H4 (cell line): ENCODE results near the gene STX7. TPM values are rescaled to one million over a fixed set of nuclear protein-coding genes. Genes with fewer than 3 reads are reported as not detected.

Experiments
- DNase-seq: peaks from one replicate; pipeline ENCODE4 v3.0.0-alpha.2; 2015; ENCODE audit warnings: low spot score
- total RNA-seq: library from RNA; depleted of rRNA; stranded (reverse); fragments of >200 nt; shearing (Covaris generic); gene quantifications from 2 replicates; pipeline ENCODE4 v1.2.3, GENCODE V29; 2014

Gene STX7
- total RNA-seq, 1 experiment from 2014 or later: 11.2 TPM

DNA sequence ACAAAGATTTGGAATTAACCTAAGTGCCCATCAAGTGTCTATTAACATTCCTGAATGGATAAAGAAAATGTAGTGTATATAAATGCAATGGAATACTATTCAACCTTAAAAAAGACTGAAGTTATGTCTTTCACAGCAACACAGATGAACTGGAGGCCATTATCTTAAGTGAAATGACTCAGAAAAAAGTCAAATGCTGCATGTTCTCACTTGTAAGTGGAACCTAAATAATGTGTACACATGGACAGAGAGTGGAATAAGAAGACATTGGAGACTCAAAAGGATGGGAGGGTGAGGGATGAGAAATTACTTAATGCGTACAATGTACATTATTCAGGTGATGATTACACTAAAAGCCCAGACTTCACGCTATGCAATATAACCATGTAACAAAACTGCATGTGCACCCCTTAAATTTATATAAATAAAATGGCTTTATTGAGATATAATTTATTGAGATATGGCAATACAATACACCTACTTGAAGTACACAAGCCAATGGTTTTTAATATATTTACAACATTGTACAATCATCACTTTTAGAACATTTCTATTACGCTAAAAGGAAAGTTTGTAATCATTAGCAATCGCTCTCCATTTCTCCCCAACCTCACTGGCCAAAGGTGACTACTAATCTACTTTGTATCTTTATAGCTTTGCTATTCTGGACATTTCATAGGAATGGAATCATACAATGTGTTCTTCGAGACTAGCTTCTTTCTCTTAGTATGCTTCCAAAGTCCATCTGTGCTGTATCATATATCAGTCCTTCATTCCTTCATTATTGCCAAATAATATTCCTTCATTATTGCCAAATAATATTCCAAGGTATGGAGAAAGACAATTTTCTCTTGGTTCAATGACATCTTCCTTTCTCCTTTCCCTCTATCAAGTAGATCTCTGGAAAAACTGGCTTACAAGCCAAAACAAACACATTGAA lies 5.8 kb downstream of the STX7 start:
- no peak for DNase-seq

DNA sequence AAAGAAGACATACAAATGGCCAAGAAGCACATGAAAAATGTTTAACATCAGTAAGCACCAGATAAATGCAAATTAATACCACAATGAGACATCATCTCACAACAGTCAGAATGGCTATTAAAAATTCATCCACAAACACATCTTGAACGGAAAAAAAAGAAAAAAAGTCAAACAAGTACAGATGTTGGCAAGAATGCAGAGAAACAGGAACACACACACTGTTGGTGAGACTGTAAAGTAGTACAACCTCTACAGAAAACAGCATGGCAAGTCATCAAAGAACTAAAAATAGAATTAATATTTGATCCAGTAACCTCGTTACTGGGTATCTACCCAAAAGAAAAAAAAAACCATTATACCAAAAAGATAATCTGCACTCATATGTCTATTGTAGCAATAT lies 6.5 kb downstream of the STX7 start:
- no peak for DNase-seq

DNA sequence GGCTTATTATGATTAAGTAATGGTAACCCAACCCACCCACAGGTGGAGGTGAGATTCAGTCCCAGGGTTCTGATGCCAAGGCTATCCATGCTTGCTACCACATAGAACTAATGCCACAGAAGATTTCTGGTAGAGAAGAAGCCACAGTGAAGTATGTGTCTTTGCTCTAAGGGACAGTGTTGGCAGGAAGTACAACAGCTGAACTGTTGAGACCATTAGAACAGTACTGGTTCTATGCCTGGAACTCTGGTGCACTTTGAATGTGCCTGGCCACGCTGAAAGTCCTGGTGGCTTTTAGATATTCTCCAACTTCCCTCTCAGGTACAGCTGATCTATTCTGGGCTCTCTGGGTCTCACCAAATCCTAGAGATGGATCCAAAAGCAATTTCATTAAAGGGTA lies 7.8 kb downstream of the STX7 start:
- DNase-seq: no peak

DNA sequence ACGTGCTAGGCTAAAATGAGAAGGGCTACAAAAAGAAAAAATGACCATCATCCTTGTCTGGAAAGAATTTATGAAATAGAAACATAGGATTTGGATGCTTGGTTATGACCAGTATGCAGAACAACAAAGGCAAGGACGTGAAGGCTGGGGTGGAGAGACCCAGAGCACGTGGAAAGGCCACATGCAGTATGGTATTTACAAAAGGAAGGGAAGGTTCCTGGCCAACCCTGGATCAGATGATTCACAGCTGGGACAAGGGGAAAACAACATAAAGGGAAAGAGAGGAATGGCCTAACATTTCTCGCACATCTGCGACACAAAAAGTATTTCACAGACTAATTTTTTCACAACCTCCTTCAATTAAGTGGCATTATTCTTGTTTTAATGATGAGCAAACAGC lies 8.2 kb downstream of the STX7 start:
- no peak for DNase-seq

DNA sequence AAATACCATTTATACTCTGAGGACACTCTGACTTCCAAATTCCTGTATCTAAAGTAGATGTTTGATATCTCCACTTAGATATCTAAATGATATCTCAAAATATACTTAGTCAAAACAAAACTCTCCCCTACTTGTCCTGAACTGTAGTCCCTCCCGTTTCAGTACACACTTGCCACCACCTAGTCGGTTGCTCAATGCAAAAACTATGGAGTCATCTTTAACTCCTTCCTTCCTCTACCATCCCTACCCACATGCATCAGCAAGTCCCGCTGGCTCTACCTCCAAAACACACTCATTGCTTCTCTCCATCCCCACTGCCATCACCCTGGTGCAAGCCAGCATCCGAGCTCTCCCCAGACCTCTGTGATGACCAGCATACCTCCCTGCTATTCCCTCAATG lies 13.2 kb downstream of the STX7 start:
- no peak for DNase-seq

DNA sequence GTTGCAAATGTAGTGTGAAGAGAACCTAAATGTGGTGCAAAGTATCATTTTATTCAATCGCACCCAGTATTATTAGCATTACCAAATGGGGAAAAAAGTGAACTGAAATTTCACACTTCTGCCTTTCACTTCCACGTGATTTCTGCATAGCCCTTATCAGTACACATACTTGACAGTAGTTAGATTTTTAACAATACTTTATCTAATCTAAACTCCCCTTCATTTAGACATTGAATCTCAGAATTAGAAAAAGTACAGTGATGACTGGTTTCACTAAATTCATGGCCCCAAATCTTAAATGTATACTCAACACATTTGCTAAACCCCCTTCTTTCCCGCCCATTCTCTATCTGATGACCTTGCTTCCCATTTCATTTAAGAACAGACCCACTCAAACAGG lies 14.3 kb downstream of the STX7 start:
- DNase-seq: no peak

DNA sequence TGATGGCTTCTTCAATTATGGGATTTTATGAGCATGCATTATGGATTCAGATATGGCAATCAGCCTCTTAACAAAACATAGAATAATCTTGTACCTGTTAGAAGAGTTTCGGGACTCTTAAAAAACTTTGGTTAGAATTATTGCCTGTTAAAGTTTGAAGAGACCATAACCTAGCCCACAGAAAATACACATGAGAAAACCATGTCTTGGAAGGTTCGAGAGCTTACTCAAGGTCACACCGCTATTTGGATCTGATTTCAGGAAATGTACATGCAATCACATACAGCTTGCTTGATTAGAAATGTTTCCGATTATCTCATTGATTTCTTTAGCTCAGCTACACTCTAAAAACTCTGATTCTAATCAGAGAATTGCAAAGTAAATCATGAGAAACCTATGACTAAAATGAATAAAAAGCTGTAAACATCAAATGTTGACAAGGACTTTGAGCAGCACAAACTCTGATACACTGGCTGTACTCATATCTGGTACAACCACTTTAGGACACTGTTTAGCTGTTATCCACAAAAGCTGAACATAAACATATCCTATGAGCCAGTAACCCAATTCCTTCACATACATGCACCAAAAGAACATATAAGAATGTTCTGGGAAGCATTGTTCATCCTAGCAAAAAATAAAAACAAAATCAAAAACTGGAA lies 16.3 kb downstream of the STX7 start:
- DNase-seq: no peak

DNA sequence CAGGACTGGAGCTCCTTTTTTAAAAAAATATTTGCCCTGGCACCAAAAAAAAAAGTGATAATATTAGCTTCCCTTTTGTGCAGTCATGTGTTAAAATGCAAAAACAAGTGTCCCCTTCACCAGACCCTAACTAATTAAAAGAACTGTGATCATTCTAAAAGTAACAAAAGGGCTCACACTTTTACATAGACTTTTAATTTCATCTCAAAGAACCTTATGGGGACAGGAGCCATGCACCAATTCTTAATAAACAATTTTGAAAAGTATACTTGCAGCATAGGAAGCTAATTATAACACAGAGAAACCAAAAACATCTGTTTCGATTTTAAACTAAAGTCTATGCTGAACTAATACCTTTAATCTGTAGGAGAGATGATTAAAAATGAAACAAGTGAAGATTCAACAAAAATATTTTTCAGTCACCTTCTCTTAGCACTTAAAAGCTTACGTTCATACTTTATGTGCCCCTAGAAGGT lies 17.3 kb downstream of the STX7 start:
- DNase-seq: no peak

DNA sequence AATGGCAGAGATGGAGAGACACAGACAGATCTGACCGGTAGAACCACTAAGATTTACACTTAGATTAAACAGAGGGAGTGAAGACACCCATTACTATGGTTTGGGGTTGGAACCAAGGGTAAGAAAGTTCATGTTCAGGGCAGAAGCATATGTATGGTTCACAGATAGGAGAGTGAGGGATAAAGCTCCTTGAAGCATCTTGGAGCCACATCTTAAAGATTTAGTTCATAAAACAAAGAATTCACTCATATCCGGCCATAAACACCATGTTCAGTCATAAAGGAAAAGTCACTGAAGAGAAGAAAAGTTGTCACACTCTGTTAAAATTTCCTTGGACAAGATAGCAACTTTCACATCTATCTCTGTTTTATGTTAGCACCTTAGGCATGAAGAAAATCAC lies 18.0 kb downstream of the STX7 start:
- DNase-seq: no peak

DNA sequence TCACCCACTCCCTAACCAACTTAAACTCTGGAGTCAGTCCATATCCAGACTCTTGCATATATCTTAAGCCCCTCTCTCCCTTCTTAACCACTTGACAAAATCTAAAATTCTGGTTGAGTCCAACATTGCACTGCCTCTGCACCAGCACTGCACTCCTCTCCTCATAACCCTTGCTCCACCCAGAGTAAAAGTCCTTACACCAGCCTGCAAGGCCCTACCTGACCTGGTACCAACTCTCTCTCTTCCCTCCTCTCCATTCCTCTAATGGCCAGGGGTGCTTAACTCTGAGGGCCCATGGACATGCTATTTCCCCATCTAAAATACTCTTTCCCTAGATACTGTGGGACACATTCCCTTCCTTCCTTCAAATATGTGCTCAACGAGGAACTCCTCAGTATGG lies 21.0 kb downstream of the STX7 start:
- DNase-seq: no peak

DNA sequence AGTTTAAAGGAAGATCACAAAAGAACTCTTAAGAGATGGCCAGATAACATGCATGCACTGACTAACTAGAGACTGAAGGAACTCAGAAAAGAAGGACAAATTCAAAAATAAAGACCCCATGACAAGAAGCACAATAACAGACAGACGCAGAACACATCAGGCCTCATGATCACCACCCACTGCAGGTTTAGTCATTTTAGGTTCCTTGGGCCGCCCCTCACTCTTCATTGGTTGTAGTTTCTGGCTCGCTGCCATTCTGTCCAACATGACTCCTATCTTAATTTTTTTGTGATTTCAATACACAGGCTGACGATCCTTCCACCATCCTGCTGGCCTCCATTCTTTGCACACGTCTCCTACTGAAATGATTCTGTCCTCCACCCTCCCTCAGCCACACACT lies 21.6 kb downstream of the STX7 start:
- no peak for DNase-seq

DNA sequence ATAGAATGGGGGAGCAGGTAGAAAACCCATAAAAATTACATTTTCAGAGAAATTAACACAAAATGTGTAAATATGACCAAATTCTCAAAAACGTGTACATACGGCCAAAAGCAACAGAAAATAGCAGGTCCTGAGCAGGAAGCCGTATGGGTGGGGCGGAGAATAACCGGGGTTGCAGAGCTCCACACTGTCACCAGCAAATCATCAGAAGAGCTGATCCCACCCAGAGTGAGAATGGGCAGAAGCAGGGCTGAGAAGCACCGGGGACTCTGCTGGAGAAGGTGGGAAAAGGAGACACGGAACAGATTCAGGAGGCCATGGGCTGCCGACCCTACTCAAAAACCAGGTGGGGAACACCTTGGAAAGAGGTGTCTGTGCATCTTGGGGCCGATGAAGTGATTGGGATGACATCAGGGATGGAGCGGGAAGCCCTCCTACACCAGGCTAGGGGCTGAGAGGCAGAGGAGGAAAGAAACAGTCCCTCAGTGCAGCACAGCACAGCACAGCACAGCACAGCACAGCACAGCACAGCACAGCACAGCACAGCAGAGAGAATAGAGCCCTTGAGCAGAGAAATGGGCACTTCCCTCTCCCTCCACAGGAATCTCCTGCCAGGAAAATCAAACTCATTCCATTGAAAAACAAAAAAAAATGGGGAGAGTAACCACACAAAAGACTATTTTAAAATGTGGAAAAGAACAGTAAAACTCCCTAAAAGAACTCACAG lies 22.3 kb downstream of the STX7 start:
- DNase-seq: no peak

DNA sequence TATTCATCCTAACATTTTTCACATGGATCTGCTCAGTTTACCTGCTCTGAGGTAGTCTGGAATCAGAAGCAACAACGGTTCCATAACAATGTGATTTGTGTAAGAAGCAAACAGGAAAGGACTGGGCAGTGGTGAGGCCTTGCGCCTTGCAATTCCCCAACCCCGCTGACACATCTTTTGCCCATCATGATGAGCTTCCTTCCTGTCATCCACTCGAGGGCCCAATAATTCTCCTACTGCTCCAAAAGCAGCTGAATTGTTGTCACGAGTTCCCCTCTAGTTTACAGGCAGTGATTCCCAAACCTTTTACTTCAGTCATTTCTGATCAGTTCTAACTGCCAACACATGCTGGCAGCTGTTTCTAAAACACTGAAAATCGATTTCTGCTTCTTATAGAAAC lies 22.9 kb downstream of the STX7 start:
- DNase-seq: no peak

DNA sequence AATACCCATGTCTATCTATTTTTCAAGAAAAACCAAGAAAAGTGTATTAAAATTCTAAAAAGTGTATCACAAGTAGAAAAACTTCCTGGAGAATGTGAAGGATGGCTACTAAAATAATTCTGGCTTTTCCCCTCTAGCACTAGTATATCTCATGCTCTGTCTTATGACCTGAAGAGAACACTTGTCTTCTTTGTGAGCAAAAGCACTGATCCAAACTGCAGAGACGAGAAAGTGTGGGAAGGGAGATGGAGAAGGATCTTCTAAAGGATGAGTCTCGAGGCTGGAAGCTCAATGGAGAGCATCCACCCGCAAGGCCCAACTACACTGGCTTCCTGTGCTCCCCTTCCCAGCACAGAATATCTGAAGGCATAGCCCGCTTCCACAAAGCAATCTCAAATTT lies 23.5 kb downstream of the STX7 start:
- DNase-seq: no peak

DNA sequence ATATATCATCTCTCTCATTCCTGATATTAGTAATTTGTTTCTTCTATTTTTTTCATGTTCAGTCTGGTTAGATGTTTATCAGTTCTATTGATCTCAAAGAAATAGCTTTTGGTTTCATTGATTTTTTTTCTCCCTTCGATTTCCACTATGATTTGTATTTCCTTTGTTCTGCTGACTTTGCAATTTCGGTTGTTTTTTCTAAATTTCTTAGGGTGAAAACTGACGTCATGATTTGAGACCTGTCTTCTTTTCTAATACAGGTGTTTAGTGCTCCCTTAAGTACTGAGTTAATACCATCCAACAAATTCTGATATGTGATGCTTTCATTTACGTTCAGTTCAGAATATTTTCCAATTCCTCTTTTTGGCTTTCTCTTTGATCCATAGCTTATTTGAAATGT lies 25.2 kb downstream of the STX7 start:
- no peak for DNase-seq

DNA sequence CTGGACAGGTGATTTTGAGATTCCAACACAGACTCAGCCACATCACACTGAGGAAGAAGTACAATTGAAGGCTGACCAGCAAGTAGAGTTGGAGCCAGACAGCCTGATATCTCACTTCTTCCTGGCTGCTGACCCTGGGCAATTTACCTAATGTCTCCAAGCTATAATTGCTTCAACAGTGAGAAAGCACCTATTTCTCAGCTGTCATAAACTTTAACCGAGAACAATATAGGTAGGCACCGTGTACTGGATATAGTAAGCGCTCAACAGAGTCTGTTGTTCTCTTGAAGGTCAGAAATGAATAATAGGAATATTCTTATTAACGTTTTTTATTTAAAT lies 28.3 kb downstream of the STX7 start:
- DNase-seq: no peak

DNA sequence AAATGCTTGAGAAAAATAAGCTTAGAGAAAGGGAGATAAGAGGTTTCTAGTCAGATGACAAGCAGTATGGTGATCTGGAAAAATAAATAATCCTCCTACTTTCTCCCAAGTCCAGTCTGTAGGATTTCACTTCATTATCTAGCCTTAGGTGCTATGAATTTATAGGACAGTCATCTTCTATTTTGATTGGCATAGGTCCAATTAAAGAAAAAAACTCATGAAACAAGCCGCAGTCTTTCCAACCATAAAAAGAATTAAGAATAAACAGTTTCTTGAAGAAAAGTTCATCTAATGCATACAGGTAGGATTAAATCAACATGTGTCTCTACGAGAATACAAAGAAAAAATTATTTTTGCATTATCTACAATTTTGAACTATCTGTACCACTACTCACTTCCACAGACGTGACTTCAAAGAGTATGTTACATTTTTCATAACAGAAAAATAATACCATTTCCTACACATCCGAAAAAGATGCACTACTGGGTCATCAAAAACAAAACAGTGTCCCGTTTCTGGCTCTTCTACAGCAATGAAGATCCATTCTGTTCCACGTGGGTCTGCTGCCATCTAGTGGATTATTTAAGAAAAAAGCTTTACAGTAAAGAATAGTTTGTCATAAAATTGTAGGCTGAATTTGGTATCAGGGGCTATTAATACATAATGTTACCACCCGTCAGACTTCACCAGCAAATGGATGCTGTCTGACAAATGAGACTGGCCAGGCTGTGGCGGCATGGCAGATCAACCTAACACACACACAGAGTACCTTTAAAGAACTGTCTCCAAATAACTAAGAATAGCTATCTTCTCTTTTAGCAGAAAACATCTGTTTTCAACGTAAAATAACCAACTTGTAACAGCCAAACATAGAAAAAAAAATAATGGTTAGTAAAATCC lies 28.9 kb downstream of the STX7 start:
- peak; percentile 29 for DNase-seq

DNA sequence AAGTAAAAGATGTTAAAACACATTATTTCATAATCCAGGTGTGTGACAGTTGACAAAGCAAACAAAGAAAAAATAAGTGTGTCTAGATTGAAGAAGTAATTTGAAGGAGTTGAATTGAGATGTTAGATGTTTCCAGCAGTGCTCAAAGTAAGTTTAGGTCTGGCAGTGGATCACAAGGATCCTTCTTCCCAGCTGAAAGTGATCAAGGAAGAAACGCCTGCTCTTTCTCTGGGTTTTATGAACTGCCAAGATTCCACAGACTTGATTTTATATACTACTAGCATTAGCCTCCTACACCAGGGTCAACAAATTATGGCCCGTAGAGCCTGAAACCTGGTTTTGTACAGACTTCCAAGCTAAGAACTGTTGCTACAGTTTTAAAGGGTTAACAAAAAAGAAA lies 30.3 kb downstream of the STX7 start:
- no peak for DNase-seq

DNA sequence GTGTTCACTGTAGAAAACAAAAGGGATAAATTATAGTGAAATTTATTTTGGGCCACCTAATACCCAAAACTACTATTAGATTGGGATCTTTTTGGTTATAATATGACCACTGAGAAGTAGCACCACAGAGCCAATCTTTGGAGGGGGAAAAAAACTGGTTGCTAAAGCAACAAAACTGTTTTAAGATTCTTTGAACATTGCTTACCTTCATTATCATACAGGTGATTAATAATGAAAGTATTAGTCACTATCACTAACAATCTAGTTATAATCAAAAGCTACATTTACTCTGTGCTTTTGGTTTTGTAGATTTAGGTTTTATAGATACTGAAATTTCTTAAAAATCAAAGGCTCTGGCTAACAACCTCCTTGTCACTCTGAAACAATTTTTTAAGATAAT lies 31.7 kb downstream of the STX7 start:
- DNase-seq: no peak

DNA sequence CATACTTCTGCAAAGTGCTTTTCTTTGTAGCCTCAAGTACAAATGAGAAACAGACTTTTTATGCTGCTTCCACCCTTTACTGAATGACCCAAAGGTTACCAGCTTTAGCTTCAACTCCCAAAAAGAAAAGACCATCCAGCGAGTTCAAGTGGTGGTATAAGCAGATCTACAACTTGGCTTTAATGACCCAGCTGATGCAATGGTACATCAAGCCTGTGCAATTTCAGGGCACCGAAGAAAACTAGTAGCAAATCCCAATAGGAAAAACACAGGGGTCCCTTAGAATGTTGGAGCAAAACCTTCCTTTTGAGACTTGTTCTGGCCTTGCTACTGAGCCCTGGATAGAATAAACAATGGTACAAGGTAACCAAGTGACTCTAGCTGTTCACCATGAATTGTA lies 33.8 kb downstream of the STX7 start:
- DNase-seq: no peak

DNA sequence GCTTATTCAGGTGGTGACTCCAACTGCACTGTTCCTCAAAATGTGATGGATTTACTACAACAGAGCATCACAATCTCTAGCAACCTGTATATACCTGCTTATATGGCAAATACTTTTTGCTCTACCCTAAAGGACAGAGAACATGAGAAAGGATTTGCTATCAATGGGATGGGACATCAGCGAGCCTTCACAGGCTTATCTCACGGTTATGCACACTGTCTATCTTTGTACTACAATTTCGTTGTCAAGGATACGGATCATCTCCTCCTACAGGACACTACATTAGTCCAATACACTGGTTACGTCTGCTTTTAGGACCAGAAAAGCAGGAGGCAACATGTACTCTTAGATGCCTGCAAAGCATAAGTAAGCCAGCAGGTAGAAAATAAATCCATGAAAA lies 34.2 kb downstream of the STX7 start:
- no peak for DNase-seq

DNA sequence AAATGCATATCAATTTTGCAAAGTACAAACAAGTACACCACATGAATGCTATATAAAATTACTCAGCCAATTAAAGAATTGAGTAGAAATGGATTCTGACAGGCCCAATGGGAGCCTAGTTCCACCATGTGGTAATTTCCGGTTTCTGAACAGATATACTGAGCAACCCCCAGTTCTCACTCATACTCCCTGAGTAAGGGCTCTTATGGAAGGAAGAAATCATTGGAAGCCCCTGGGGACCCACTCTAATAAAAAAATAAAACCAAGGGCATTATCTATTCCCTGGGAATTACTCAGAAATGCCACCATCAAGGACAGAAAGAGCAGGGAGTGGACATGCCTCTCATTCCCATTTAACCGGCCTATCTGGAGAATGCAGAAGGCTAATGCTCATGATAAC lies 34.6 kb downstream of the STX7 start:
- DNase-seq: no peak
